ENCODE measurements around the gene C19orf12. TPM values are rescaled to one million over a fixed set of nuclear protein-coding genes. Genes with fewer than 3 reads are reported as not detected.

The C19orf12 gene
- total RNA-seq, 1 donor from 2014 or later, result 9.7 TPM

DNA sequence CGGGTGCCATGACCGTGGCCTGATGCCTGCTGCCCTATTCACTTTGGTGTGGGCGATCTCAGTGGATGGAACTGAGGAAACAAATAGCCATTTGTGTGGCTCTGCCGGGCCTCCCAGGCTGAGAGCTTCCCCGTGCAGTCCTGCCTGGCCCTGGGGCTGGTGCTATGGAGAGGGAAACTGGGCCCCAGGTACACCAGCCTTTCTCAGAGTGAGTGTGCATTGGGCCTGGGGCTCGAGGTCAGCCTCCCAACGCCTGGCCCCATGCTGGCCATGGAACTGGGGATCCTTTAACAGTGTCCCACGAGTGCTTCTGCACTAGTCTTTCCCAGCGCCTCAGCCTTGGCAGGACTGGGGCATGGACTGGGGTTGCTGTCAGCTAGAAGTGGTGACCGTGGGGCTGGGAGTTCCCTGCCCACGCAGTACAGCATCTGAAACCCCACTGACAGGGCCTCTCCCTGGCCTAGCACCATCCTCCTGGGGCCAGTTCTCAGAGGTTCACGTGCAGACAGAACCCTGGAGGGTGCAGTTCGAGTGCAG is 39.3 kb downstream of the C19orf12 start:
- no peak for FAIRE-seq
- H3K36me3 ChIP-seq (ENCODE audit: control insufficient read depth, insufficient read depth, low read length), result peaks cover 3% of the 10 kb centered on the region
- no peak for DNase-seq (ENCODE audit: low read depth)
- H3K4me3 ChIP-seq (ENCODE audit: low read depth, low read length), result no peak overlapping the region
- TF ChIP-seq, protein P1, sequence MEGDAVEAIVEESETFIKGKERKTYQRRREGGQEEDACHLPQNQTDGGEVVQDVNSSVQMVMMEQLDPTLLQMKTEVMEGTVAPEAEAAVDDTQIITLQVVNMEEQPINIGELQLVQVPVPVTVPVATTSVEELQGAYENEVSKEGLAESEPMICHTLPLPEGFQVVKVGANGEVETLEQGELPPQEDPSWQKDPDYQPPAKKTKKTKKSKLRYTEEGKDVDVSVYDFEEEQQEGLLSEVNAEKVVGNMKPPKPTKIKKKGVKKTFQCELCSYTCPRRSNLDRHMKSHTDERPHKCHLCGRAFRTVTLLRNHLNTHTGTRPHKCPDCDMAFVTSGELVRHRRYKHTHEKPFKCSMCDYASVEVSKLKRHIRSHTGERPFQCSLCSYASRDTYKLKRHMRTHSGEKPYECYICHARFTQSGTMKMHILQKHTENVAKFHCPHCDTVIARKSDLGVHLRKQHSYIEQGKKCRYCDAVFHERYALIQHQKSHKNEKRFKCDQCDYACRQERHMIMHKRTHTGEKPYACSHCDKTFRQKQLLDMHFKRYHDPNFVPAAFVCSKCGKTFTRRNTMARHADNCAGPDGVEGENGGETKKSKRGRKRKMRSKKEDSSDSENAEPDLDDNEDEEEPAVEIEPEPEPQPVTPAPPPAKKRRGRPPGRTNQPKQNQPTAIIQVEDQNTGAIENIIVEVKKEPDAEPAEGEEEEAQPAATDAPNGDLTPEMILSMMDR (IDR thresholded peaks at IDR 0.05; ENCODE audit: insufficient read depth, low read length, severe bottlenecking), result no peak
- H3K27me3 ChIP-seq (ENCODE audit: control insufficient read depth, insufficient read depth, low read length), result no peaks in the 10 kb centered on the region

DNA sequence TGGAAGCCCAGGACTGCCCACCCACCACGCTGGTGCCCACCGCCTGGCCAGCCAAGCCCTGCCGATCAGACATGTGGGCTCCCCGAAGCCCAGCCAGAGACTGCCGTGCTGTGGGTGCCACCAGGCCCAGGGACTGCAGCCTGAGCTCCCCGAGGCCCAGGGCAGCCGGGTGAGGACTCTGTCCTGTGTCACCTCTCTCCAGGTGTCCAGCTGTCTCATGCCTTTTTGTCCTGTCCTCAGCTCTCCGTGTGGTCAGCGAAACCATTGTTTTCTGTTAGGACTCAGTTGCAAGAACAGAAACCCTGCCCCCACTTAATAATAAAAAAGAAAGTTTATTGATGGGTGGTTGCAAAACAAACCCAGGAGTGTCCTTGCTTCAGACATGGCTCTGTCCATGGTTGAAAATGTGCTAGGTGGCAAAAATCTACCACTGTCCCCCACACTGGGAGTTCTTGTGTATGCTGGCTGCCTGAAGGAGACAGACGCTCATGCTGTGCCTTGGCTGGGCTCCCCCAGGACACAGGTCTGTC is 39.9 kb downstream of the C19orf12 start:
- FAIRE-seq (no peak), DNase-seq (ENCODE audit: low read depth) (no peak)
- TF ChIP-seq, protein P1 (IDR thresholded peaks at IDR 0.05; ENCODE audit: insufficient read depth, low read length, severe bottlenecking), result no peak
- Histone ChIP-seq H3K36me3 (ENCODE audit: control insufficient read depth, insufficient read depth, low read length) (peaks cover 3% of the 10 kb centered on the region), H3K27me3 (ENCODE audit: control insufficient read depth, insufficient read depth, low read length) (no peaks in the 10 kb centered on the region), H3K4me3 (ENCODE audit: low read depth, low read length) (no peak overlapping the region)

DNA sequence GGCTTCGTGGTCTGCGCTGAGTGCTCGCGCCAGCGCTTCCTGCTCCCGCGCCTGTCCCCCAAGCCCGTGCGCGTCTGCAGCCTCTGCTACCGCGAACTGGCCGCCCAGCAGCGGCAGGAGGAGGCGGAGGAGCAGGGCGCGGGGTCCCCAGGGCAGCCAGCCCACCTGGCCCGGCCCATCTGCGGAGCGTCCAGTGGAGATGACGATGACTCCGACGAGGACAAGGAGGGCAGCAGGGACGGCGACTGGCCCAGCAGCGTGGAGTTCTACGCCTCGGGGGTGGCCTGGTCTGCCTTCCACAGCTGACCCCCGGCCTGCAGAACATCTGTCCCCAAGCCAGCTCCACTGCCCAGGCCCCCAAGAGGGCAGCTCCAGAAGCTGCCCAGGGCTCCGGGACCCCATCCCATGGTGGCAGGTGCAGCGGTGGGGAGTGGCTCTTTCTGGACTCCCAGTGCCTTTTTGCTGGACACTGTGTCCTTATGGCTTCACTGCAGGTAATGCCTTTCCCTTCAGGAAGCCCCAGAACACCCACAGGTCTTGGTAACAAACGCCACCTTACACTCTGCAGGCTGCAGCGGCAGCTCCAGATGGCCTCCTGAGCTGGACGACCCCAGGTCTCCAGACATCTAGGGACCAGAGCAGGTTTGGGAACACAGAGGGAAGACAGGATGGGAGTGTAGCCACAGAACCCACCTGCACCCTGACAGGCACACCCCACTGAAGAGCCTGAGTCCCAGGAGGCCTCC is 40.5 kb downstream of the C19orf12 start:
- H3K36me3 ChIP-seq (ENCODE audit: control insufficient read depth, insufficient read depth, low read length), result peaks cover 3% of the 10 kb centered on the region
- no peak overlapping the region for H3K4me3 ChIP-seq (ENCODE audit: low read depth, low read length)
- no peak for DNase-seq (ENCODE audit: low read depth)
- no peaks in the 10 kb centered on the region for H3K27me3 ChIP-seq (ENCODE audit: control insufficient read depth, insufficient read depth, low read length)
- TF ChIP-seq, protein P1 (IDR thresholded peaks at IDR 0.05; ENCODE audit: insufficient read depth, low read length, severe bottlenecking), result no peak
- FAIRE-seq, result no peak

DNA sequence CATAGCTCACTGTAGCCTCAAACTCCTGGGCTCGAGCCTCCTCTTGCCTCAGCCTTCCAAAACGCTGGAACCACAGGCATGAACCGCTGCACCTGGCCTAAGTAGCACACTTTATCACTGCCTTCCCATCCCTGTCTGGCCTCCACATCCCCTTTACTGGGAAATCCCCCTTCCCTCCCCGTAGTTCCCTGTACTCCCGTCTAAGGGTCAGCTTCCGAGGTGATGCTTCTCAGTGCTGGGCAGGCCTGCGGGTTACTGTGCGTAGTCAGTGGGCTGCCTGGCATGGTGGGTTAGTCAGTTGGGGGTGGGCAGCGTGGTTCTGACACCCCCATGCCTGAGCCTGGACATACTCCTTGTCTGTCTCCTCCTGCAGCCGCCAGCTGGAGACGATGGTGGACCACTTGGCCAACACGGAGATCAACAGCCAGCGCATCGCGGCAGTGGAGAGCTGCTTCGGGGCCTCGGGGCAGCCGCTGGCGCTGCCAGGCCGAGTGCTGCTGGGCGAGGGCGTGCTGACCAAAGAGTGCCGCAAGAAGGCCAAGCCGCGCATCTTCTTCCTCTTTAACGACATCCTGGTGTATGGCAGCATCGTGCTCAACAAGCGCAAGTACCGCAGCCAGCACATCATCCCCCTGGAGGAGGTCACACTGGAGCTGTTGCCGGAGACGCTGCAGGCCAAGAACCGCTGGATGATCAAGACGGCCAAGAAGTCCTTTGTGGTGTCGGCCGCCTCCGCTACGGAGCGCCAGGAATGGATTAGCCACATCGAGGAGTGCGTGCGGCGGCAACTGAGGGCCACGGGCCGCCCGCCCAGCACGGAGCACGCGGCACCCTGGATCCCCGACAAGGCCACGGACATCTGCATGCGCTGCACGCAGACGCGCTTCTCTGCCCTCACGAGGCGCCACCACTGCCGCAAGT is 41.4 kb downstream of the C19orf12 start:
- Histone ChIP-seq H3K4me3 (ENCODE audit: low read depth, low read length) (no peak overlapping the region), H3K36me3 (ENCODE audit: control insufficient read depth, insufficient read depth, low read length) (peaks cover 3% of the 10 kb centered on the region), H3K27me3 (ENCODE audit: control insufficient read depth, insufficient read depth, low read length) (no peaks in the 10 kb centered on the region)
- DNase-seq (ENCODE audit: low read depth), result no peak
- TF ChIP-seq, protein P1 (IDR thresholded peaks at IDR 0.05; ENCODE audit: insufficient read depth, low read length, severe bottlenecking), result no peak
- FAIRE-seq, result no peak

DNA sequence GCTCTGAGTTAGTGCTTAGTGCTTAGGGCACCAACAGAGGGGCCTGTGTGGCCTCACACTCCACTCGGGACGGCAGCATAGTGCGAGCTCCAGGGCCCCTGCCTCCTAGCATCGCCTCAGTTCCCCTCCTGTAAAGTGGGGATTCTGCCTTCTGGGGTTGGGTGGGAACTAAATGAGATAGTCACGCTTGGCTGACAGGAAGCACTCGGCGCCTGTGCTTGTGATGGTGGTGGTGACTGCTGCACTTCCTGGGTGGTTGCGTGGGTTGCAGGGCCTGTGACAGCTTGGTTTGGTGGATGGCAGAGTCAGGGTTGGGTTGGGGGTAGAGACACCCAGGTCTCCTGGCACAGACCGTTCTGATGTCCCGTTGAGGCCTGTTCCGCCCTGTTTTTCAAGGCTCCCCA is 42.1 kb downstream of the C19orf12 start:
- H3K4me3 ChIP-seq (ENCODE audit: low read depth, low read length), result no peak overlapping the region
- FAIRE-seq (no peak), DNase-seq (ENCODE audit: low read depth) (no peak)
- TF ChIP-seq, protein P1 (IDR thresholded peaks at IDR 0.05; ENCODE audit: insufficient read depth, low read length, severe bottlenecking), result no peak
- peaks cover 3% of the 10 kb centered on the region for H3K36me3 ChIP-seq (ENCODE audit: control insufficient read depth, insufficient read depth, low read length)
- no peaks in the 10 kb centered on the region for H3K27me3 ChIP-seq (ENCODE audit: control insufficient read depth, insufficient read depth, low read length)
